ENCODE results near the gene GTF2IRD1. TPM values are rescaled to one million over a fixed set of nuclear protein-coding genes. Genes with fewer than 3 reads are reported as not detected.
"Not testable (repeated sequence)": the region's sequence is repeated elsewhere in the genome, so short reads cannot be mapped to it uniquely, and the experiment has no call there.

Gene GTF2IRD1
- total and polyA plus RNA-seq, 2 donors (not counting 1 experiment from before 2014, with no cell fraction given): 7.8 to 14.7 TPM

DNA sequence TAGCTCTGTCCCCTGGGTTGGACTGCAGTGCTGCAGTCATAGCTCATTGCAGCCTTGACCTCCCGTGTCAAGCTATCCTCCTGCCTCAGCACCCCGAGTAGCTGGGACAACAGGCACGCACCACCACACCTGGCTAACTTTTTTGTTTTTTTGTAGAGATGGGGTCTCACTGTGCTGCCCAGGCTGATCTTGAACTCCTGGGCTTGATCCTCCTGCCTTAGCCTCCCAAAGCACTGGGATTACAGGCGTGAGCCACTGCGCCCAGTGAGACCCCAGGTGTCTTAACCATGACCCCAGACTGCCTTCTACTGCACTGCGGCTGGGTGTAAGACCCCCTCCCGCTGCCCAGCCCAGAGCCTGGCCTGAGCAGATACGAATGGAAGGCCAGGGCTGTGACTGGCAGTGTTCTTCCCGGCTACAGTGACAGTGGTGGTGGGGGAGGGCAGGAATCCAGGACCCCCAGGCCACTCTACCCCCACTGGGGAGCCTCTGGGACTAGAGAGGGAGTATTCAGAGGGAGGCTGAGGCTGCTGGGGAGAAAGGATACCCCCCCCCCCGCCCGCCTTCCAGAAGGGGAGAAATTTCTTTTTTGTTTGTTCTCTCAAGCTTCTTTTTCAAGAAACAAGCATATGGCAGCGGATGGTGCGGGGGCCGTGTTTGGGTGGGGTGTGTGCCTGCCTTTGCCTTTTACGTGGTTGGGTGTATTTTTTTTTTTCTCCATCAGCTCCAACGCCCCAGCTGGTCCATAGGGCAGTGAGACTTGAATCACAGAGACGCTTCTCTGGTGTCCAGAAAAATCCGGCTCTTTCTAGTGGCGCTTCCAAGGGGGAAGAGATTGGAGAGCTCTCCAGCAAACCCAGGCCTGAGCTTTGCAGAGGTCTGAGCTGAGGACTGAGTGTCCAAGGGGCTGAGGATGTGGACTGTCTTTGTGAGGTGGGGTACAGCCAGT, 36.6 kb downstream of the GTF2IRD1 start:
- Histone ChIP-seq H3K36me3 (ENCODE audit: control insufficient read depth, insufficient read depth, low read length) (no peaks in the 10 kb centered on the region), H3K4me2 (ENCODE audit: extremely low read depth, insufficient read depth, low read length) (no peak overlapping the region), H3K27ac (ENCODE audit: insufficient read depth, low read length) (no peak overlapping the region), H3K4me3 (replicated peaks in 1 of 4; ENCODE audit: control extremely low read depth in 1 of 4, insufficient read depth in 1 of 4, low read depth in 3 of 4, low read length in 4 of 4) (no peak overlapping the region), H3K79me2 (ENCODE audit: control insufficient read depth, insufficient read depth, low read length) (peaks cover 3% of the 10 kb centered on the region), H3K9me3 (ENCODE audit: control insufficient read depth, insufficient read depth, low read depth, low read length) (no peaks in the 10 kb centered on the region), H3K4me1 (ENCODE audit: control insufficient read depth, extremely low read depth, insufficient read depth, low read length) (no peaks in the 10 kb centered on the region), H2AFZ (ENCODE audit: low read length) (no peak overlapping the region), H3K9ac (ENCODE audit: insufficient read depth, low read length) (no peak overlapping the region), H3K27me3 (ENCODE audit: control insufficient read depth, insufficient read depth, low read length) (no peaks in the 10 kb centered on the region), H4K20me1 (ENCODE audit: control insufficient read depth, extremely low read depth, insufficient read depth, low read length) (no peaks in the 10 kb centered on the region)
- no peak for DNase-seq (ENCODE audit: low read depth in 2 of 2)
- no peak for TF ChIP-seq EZH2 (IDR thresholded peaks at IDR 0.05; ENCODE audit: low read length, missing control alignments)
- TF ChIP-seq, protein P1, sequence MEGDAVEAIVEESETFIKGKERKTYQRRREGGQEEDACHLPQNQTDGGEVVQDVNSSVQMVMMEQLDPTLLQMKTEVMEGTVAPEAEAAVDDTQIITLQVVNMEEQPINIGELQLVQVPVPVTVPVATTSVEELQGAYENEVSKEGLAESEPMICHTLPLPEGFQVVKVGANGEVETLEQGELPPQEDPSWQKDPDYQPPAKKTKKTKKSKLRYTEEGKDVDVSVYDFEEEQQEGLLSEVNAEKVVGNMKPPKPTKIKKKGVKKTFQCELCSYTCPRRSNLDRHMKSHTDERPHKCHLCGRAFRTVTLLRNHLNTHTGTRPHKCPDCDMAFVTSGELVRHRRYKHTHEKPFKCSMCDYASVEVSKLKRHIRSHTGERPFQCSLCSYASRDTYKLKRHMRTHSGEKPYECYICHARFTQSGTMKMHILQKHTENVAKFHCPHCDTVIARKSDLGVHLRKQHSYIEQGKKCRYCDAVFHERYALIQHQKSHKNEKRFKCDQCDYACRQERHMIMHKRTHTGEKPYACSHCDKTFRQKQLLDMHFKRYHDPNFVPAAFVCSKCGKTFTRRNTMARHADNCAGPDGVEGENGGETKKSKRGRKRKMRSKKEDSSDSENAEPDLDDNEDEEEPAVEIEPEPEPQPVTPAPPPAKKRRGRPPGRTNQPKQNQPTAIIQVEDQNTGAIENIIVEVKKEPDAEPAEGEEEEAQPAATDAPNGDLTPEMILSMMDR (conservative IDR thresholded peaks at IDR 0.05 in 1 of 2, IDR thresholded peaks at IDR 0.05 in 1 of 2; ENCODE audit: low read depth in 1 of 2, low read length in 2 of 2): no peak

DNA sequence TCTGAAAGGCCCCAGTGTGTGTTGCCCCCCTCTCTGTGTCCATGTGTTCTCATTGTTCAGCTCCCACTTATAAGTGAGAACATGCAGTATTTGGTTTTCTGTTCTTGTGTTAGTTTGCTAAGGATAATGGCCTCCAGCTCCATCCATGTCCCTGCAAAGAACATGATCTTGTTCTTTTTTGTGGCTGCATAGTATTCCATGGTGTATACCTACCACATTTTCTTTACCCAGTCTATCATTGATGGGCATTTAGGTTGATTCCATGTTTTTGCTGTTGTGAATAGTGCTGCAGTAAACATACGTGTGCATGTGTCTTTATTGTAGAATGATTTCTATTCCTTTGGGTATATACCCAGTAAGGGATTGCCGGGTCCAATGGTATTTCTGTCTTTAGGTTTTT, 37.8 kb downstream of the GTF2IRD1 start:
- H3K79me2 ChIP-seq (ENCODE audit: control insufficient read depth, insufficient read depth, low read length); H3K27ac ChIP-seq (ENCODE audit: insufficient read depth, low read length); DNase-seq (ENCODE audit: low read depth in 2 of 2); H3K4me1 ChIP-seq (ENCODE audit: control insufficient read depth, extremely low read depth, insufficient read depth, low read length); H4K20me1 ChIP-seq (ENCODE audit: control insufficient read depth, extremely low read depth, insufficient read depth, low read length); H3K4me3 ChIP-seq (replicated peaks in 1 of 4; ENCODE audit: control extremely low read depth in 1 of 4, insufficient read depth in 1 of 4, low read depth in 3 of 4, low read length in 4 of 4); H3K9me3 ChIP-seq (ENCODE audit: control insufficient read depth, insufficient read depth, low read depth, low read length); H3K9ac ChIP-seq (ENCODE audit: insufficient read depth, low read length); H3K27me3 ChIP-seq (ENCODE audit: control insufficient read depth, insufficient read depth, low read length); H3K4me2 ChIP-seq (ENCODE audit: extremely low read depth, insufficient read depth, low read length); H3K36me3 ChIP-seq (ENCODE audit: control insufficient read depth, insufficient read depth, low read length); H2AFZ ChIP-seq (ENCODE audit: low read length): not testable (repeated sequence)

DNA sequence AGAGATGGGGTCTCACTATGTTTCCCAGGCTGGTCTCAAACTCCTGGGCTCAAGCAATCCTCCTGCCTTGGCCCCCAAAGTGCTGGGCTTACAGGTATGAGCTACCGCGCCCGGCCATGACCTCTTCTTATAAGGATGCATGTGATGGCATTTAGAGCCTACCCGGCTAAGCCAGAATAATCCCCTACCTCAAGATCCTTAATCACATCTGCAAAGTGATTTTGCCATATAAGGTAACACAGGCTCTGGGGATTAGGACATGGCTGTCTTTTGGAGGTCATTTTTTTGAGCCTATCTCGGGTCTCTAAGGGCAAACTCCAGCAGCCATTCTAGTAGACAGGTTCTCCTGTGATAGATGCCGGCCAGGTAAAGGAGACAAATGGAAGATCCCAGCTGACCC, 39.6 kb downstream of the GTF2IRD1 start:
- H3K36me3 ChIP-seq (ENCODE audit: control insufficient read depth, insufficient read depth, low read length): no peaks in the 10 kb centered on the region
- H3K9me3 ChIP-seq (ENCODE audit: control insufficient read depth, insufficient read depth, low read depth, low read length): no peaks in the 10 kb centered on the region
- DNase-seq (ENCODE audit: low read depth in 2 of 2): no peak
- no peak overlapping the region for H2AFZ ChIP-seq (ENCODE audit: low read length)
- no peaks in the 10 kb centered on the region for H3K4me1 ChIP-seq (ENCODE audit: control insufficient read depth, extremely low read depth, insufficient read depth, low read length)
- no peak overlapping the region for H3K4me2 ChIP-seq (ENCODE audit: extremely low read depth, insufficient read depth, low read length)
- no peaks in the 10 kb centered on the region for H4K20me1 ChIP-seq (ENCODE audit: control insufficient read depth, extremely low read depth, insufficient read depth, low read length)
- TF ChIP-seq EZH2 (IDR thresholded peaks at IDR 0.05; ENCODE audit: low read length, missing control alignments): no peak
- TF ChIP-seq, protein P1 (conservative IDR thresholded peaks at IDR 0.05 in 1 of 2, IDR thresholded peaks at IDR 0.05 in 1 of 2; ENCODE audit: low read depth in 1 of 2, low read length in 2 of 2): no peak
- no peak overlapping the region for H3K27ac ChIP-seq (ENCODE audit: insufficient read depth, low read length)
- H3K9ac ChIP-seq (ENCODE audit: insufficient read depth, low read length): no peak overlapping the region
- H3K79me2 ChIP-seq (ENCODE audit: control insufficient read depth, insufficient read depth, low read length): no peaks in the 10 kb centered on the region
- no peak overlapping the region for H3K4me3 ChIP-seq (replicated peaks in 1 of 4; ENCODE audit: control extremely low read depth in 1 of 4, insufficient read depth in 1 of 4, low read depth in 3 of 4, low read length in 4 of 4)
- no peaks in the 10 kb centered on the region for H3K27me3 ChIP-seq (ENCODE audit: control insufficient read depth, insufficient read depth, low read length)
